Natural killer cell (primary cell): ENCODE measurements around the gene NRG3. TPM values are rescaled to one million over a fixed set of nuclear protein-coding genes. Genes with fewer than 3 reads are reported as not detected.

Experiments
- ATAC-seq, 3 donors: fragments of 150-1000 bp in 2 of 3; fragments of 200-7000 bp in 1 of 3; cut with Tn5 transposase; 1 replicate in 1 of 3; 2 replicates in 2 of 3; pipeline ENCODE4 v1.10.0; 2021; ENCODE audit warnings: mild to moderate bottlenecking in 2 of 3, moderate library complexity in 2 of 3
- DNase-seq, 2 donors: peaks; one replicate each; pipeline versions ENCODE4 v3.0.0 to v3.0.0-alpha.2; 2013 to 2021; ENCODE audit warnings: mixed read lengths in 1 of 2
- H3K27ac ChIP-seq: one replicate; pipeline ENCODE4 v1.5.1; 2013; ENCODE audit warnings: mild to moderate bottlenecking, low read length
- H3K27me3 ChIP-seq: one replicate; pipeline ENCODE4 v1.6.1; 2013; ENCODE audit warnings: low read length; ENCODE audit not compliant: control insufficient read depth, insufficient read depth
- H3K36me3 ChIP-seq: one replicate; pipeline ENCODE4 v1.6.1; 2013; ENCODE audit warnings: low read length; ENCODE audit not compliant: control insufficient read depth, insufficient read depth
- H3K4me1 ChIP-seq: one replicate; pipeline ENCODE4 v1.6.1; 2013; ENCODE audit warnings: low read length; ENCODE audit not compliant: control insufficient read depth, insufficient read depth
- H3K4me3 ChIP-seq: one replicate; pipeline ENCODE4 v1.5.1; 2013; ENCODE audit warnings: low read length
- H3K9me3 ChIP-seq: one replicate; pipeline ENCODE4 v1.6.1; 2013; ENCODE audit warnings: low read length; ENCODE audit not compliant: control insufficient read depth, insufficient read depth
- H3K27ac Mint-ChIP-seq, 2 donors: one replicate each; pipeline ENCODE4 v1.8.0; 2022; ENCODE audit warnings: mild to moderate bottlenecking in 2 of 2, mixed read lengths in 2 of 2, moderate library complexity in 1 of 2
- H3K27me3 Mint-ChIP-seq, 2 donors: one replicate each; pipeline ENCODE4 v1.8.0; 2022; ENCODE audit warnings: low read depth in 2 of 2, mixed read lengths in 2 of 2
- H3K36me3 Mint-ChIP-seq: one replicate; pipeline ENCODE4 v1.8.0; 2022; ENCODE audit warnings: mixed read lengths
- H3K4me1 Mint-ChIP-seq, 2 donors: one replicate each; pipeline ENCODE4 v1.8.0; 2022; ENCODE audit warnings: mixed read lengths in 2 of 2
- H3K4me3 Mint-ChIP-seq: one replicate; pipeline ENCODE4 v1.8.0; 2022; ENCODE audit warnings: mild to moderate bottlenecking, moderate library complexity, mixed read lengths
- H3K9me3 Mint-ChIP-seq, 2 donors: one replicate each; pipeline ENCODE4 v1.8.0; 2022; ENCODE audit warnings: mixed read lengths in 2 of 2
- WGBS: methylation state at CpG from one replicate; pipeline ENCODE4 v1.1.7; 2013; ENCODE audit warnings: missing lambda C conversion rate; ENCODE audit not compliant: insufficient coverage; 5-methylcytosine and 5-hydroxymethylcytosine counted together
- intact Hi-C: fragments of 100-400 bp; cut with micrococcal nuclease; formaldehyde crosslinking; loops from one replicate; pipeline ENCODE4 v1.14.2; 2022
- total RNA-seq, 4 donors: library from RNA; stranded (reverse); fragments of 120-200 nt in 1 of 4; gene quantifications; one replicate each; pipeline versions ENCODE4 v1.2.3 to v1.2.4, GENCODE V29; 2013 to 2022
- TF ChIP-seq, protein P1 (sequence below): fragments of 200-600 bp; IDR thresholded peaks from one replicate; pipeline ENCODE4 v1.8.0; 2022; ENCODE audit warnings: antibody characterized with exemption

The NRG3 gene
- total RNA-seq, 3 donors from 2014 or later (not counting 1 experiment from before 2014, with no cell fraction given), result not detected

DNA sequence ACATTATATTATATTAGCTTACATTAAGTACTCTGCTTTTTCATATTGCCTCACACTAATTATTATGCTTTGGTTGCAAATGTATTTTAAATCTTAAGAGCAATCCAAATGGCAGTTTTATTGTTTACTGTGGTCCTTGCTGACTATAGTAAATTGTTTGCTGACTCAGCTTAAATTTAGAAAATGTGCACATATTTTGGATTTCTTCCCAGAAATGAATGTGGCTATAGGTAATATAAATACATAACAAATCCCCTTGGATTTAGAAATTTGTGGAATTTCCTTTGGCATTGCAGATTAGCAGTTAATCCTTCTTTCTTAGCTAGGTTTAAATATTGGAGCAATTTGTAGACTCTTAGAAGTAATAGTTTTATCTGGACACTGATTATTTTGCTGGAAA, 565.8 kb downstream of the NRG3 start:
- DNase-seq (no peak), ATAC-seq (no peak)
- Histone ChIP-seq H3K4me1 (no peaks in the 10 kb centered on the region), H3K36me3 (no peaks in the 10 kb centered on the region), H3K27ac (no peak overlapping the region), H3K4me3 (no peak overlapping the region), H3K27me3 (no peaks in the 10 kb centered on the region), H3K9me3 (peaks cover 10% of the 10 kb centered on the region)
- TF ChIP-seq, protein P1, sequence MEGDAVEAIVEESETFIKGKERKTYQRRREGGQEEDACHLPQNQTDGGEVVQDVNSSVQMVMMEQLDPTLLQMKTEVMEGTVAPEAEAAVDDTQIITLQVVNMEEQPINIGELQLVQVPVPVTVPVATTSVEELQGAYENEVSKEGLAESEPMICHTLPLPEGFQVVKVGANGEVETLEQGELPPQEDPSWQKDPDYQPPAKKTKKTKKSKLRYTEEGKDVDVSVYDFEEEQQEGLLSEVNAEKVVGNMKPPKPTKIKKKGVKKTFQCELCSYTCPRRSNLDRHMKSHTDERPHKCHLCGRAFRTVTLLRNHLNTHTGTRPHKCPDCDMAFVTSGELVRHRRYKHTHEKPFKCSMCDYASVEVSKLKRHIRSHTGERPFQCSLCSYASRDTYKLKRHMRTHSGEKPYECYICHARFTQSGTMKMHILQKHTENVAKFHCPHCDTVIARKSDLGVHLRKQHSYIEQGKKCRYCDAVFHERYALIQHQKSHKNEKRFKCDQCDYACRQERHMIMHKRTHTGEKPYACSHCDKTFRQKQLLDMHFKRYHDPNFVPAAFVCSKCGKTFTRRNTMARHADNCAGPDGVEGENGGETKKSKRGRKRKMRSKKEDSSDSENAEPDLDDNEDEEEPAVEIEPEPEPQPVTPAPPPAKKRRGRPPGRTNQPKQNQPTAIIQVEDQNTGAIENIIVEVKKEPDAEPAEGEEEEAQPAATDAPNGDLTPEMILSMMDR, result no peak
- Mint-ChIP-seq H3K9me3 (peaks cover 11 to 19% of the 10 kb centered on the region in 2 donors), H3K4me3 (no peak overlapping the region), H3K4me1 (no peaks in the 10 kb centered on the region), H3K27ac (no peak overlapping the region), H3K27me3 (no peaks in the 10 kb centered on the region), H3K36me3 (no peaks in the 10 kb centered on the region)
- intact Hi-C loops, result no loop called here

DNA sequence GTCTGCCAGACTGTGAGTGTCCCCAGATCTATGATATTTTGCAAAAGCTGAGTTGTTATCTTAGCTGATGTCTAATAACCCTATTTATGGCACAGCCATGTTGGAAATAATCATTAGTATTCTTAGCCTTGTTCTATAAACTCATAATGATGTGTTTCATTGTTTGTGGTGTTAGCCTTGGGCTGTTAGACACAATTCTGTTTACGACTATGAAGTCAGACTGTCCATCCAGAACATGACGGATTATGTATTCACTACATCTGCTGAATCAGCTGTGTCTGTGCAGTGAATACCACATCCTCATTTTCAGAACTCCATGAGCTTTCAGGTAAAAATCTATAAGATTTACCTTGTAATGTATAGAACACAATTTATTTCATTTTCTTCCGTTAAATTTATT, 577.1 kb downstream of the NRG3 start:
- Histone ChIP-seq H3K27me3 (no peaks in the 10 kb centered on the region), H3K9me3 (no peaks in the 10 kb centered on the region), H3K36me3 (no peaks in the 10 kb centered on the region), H3K4me3 (no peak overlapping the region), H3K4me1 (no peaks in the 10 kb centered on the region), H3K27ac (no peak overlapping the region)
- intact Hi-C loops, result no loop called here
- TF ChIP-seq, protein P1, result no peak
- H3K9me3 Mint-ChIP-seq, result peaks cover 11 to 13% of the 10 kb centered on the region in 2 donors
- no peaks in the 10 kb centered on the region for H3K36me3 Mint-ChIP-seq
- DNase-seq (no peak), ATAC-seq (no peak)
- no peak overlapping the region for H3K4me3 Mint-ChIP-seq
- no peak overlapping the region for H3K27ac Mint-ChIP-seq
- no peaks in the 10 kb centered on the region for H3K27me3 Mint-ChIP-seq
- WGBS, result 77% methylated on average over 2 of the region's 3 CpGs
- H3K4me1 Mint-ChIP-seq, result no peaks in the 10 kb centered on the region

DNA sequence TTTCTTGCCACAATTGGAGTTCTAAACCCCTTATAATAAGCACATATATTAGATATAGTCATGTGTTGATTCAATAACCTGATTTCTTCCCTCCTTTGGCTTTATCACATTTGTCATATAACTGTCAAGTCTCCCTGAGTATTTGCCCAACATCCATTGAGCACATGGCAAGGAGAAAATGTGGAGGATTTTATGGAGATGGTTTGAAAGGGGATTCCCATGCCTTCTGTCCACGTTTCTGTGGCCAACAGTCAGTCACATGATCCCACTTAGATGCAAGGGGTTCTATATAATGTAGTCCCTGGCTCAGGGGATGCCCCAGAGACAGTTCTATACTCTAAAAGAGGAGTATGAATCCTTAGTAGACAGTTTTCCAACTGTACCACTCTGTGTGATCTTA, 577.7 kb downstream of the NRG3 start:
- no peak overlapping the region for H3K4me3 Mint-ChIP-seq
- no peaks in the 10 kb centered on the region for H3K4me1 Mint-ChIP-seq
- Histone ChIP-seq H3K4me3 (no peak overlapping the region), H3K36me3 (no peaks in the 10 kb centered on the region), H3K27me3 (no peaks in the 10 kb centered on the region), H3K4me1 (no peaks in the 10 kb centered on the region), H3K9me3 (no peaks in the 10 kb centered on the region), H3K27ac (no peak overlapping the region)
- TF ChIP-seq, protein P1, result no peak
- H3K36me3 Mint-ChIP-seq, result no peaks in the 10 kb centered on the region
- DNase-seq, result no peak
- no peak for ATAC-seq
- no peaks in the 10 kb centered on the region for H3K27me3 Mint-ChIP-seq
- WGBS, result 17% methylated on average over 1 of the region's 1 CpG
- intact Hi-C loops, result no loop called here
- no peak overlapping the region for H3K27ac Mint-ChIP-seq
- H3K9me3 Mint-ChIP-seq, result peaks cover 8 to 11% of the 10 kb centered on the region in 2 donors

DNA sequence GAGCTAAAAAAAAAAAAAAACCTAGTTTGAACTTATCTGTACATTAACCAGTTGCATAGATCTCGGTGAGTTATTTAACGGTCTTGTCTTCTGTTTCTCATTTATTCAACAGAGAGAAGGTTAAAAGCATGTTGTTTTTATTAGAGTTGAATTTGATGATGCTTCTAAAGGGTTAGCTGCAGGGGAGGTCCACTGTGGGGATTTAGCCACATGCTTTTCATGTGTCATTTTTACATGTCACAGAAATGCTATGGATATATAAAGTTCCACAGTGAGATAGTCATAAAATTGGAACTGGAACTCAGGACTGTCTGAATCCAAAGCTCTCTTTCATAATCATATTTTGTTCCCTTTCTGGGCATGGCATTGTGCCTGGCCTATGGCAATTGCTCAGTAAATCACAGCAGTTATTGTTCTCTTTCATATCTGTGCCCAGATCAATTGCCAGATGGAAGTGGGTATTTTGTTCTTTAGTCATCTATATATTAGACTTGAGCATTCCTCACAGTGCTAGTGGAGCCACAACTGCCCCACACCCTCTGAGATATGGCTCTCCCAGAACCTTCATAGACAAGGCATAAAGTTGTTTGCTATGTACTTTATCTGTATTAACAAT, 578.8 kb downstream of the NRG3 start:
- TF ChIP-seq, protein P1, result no peak
- H3K27me3 Mint-ChIP-seq, result no peaks in the 10 kb centered on the region
- WGBS, result 94% methylated on average over 2 of the region's 2 CpGs
- Histone ChIP-seq H3K4me1 (no peaks in the 10 kb centered on the region), H3K27me3 (no peaks in the 10 kb centered on the region), H3K4me3 (no peak overlapping the region), H3K9me3 (no peaks in the 10 kb centered on the region), H3K36me3 (no peaks in the 10 kb centered on the region), H3K27ac (no peak overlapping the region)
- DNase-seq, result no peak
- intact Hi-C loops, result no loop called here
- H3K9me3 Mint-ChIP-seq, result peaks cover 8 to 13% of the 10 kb centered on the region in 2 donors
- no peaks in the 10 kb centered on the region for H3K4me1 Mint-ChIP-seq
- no peak for ATAC-seq
- H3K27ac Mint-ChIP-seq, result no peak overlapping the region
- H3K36me3 Mint-ChIP-seq, result no peaks in the 10 kb centered on the region
- H3K4me3 Mint-ChIP-seq, result no peak overlapping the region
